Gastrocnemius medialis (tissue), 4 donors: ENCODE data around the gene ATP6V0B.

Experiments
- CTCF ChIP-seq, 5 experiments: fragments of 450-650 bp in 3 of 5; fragments of 200-600 bp in 2 of 5; sonication (generic) in 2 of 5; IDR thresholded peaks in 4 of 5; conservative IDR thresholded peaks in 1 of 5; 1 replicate in 4 of 5; 2 replicates in 1 of 5; pipeline ENCODE4 v1.5.1; 2016 to 2019; ENCODE audit warnings: antibody characterized with exemption in 5 of 5, mild to moderate bottlenecking in 3 of 5, moderate library complexity in 3 of 5
- POLR2A ChIP-seq, 2 donors: fragments of 450-650 bp; IDR thresholded peaks; one replicate each; pipeline ENCODE4 v1.6.1; 2017; ENCODE audit warnings: antibody characterized with exemption in 2 of 2, mild to moderate bottlenecking in 2 of 2, moderate library complexity in 2 of 2

GRCh38 chr1:43982808-43983207 lies 8.0 kb downstream of the ATP6V0B start:
- TF ChIP-seq POLR2A (IDR thresholded peaks at IDR 0.05) (no peak), CTCF (IDR thresholded peaks at IDR 0.05 in 4 of 5, conservative IDR thresholded peaks at IDR 0.05 in 1 of 5) (no peak)
